ENCODE results near the gene TPRA1.

Gene TPRA1

GRCh38 chr3:127555108-127555507 is 35.4 kb downstream of the TPRA1 start:
- no peak for DNase-seq

GRCh38 chr3:127552038-127552437 is 38.5 kb downstream of the TPRA1 start:
- no peak for DNase-seq

GRCh38 chr3:127551178-127551577 is 39.4 kb downstream of the TPRA1 start:
- DNase-seq: no peak

- DNase-seq: no peak
Observed at GRCh38 chr3:127550468-127551157, 39.9 kb downstream of the TPRA1 start.

GRCh38 chr3:127549826-127550467 is 40.6 kb downstream of the TPRA1 start:
- DNase-seq: no peak

- peak; percentile 43 to 54 for DNase-seq
Observed at GRCh38 chr3:127547761-127548605, 42.5 kb downstream of the TPRA1 start.

GRCh38 chr3:127546970-127547733 is 43.4 kb downstream of the TPRA1 start:
- DNase-seq: no peak

GRCh38 chr3:127546554-127546953 is 44.0 kb downstream of the TPRA1 start:
- DNase-seq: no peak

- DNase-seq: no peak
Observed at GRCh38 chr3:127545711-127546457, 44.6 kb downstream of the TPRA1 start.

GRCh38 chr3:127545216-127545615 is 45.3 kb downstream of the TPRA1 start:
- DNase-seq: no peak

- no peak for DNase-seq
Observed at GRCh38 chr3:127544803-127545201, 45.7 kb downstream of the TPRA1 start.

GRCh38 chr3:127544192-127544802 is 46.2 kb downstream of the TPRA1 start:
- peak; percentile 46 to 50 for DNase-seq

- no peak for DNase-seq
Observed at GRCh38 chr3:127543441-127543840, 47.1 kb downstream of the TPRA1 start.

GRCh38 chr3:127542441-127542952 is 48.0 kb downstream of the TPRA1 start:
- no peak for DNase-seq

- no peak for DNase-seq
Observed at GRCh38 chr3:127541320-127541719, 49.2 kb downstream of the TPRA1 start.

GRCh38 chr3:127539366-127540060 is 51.0 kb downstream of the TPRA1 start:
- no peak for DNase-seq

- DNase-seq: no peak
Observed at GRCh38 chr3:127538569-127538968, 52.0 kb downstream of the TPRA1 start.

GRCh38 chr3:127536830-127537812 is 53.4 kb downstream of the TPRA1 start:
- DNase-seq: no peak

All from Kasumi-1 (cell line).